HG02588 (cell line): ENCODE results near the gene CPPED1.

Experiments used
- ATAC-seq: cut with Tn5 transposase; IDR thresholded peaks from one replicate; pipeline ENCODE4 v1.9.1; 2021; ENCODE audit warnings: mild to moderate bottlenecking, moderate library complexity; ENCODE audit not compliant: unreplicated experiment

The CPPED1 gene

GRCh38 chr16:12655537-12655936, 148.2 kb downstream of the CPPED1 start:
- ATAC-seq = no peak

DNA sequence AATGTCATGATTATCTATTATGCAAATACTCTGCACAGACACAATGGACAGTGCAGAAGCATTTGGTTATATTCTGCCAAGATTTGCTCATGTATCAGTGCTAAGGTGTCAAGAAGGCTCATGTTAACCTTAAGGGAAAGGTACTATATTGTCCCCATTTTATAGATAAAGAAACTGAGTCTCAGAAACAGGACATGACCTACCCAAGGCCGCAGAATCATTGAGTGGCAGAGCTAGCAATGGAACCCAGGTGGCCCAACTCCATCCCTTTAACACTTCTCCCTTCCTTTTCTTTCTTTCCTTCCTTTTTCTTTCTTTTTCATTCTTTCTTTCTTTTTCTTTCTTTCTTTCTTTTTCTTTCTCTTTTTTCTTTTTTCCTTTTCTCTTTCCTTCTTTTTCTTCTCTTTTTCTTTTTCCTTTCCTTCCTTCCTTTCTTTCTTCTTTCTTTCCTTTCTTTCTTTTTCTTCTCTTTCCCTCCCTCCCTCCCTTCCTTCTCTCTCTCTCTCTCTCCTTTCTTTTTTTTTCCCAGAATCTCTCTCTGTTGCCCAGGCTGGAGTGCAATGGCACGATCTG, 149.8 kb downstream of the CPPED1 start:
- ATAC-seq = no peak

DNA sequence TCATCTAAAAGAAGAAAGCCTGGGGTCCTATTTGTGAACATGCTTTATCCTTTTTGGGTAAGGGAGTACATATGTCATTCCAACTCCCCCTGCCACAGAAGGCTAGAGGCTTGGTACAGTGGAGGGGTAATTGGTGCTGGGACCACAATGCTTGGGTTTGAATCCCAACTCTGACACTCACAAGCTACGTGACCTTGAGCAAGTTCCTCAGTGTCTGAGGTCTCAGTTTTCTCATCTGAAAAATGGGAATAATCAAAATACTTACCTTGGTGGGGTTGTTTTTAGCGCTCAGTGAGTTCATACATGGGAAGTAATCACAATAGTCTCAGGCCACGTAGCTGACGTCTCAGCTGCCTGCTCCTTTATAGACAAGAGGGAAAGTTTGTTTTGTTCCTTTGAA, 150.8 kb downstream of the CPPED1 start:
- ATAC-seq = no peak

GRCh38 chr16:12651765-12652512, 151.7 kb downstream of the CPPED1 start:
- no peak for ATAC-seq

DNA sequence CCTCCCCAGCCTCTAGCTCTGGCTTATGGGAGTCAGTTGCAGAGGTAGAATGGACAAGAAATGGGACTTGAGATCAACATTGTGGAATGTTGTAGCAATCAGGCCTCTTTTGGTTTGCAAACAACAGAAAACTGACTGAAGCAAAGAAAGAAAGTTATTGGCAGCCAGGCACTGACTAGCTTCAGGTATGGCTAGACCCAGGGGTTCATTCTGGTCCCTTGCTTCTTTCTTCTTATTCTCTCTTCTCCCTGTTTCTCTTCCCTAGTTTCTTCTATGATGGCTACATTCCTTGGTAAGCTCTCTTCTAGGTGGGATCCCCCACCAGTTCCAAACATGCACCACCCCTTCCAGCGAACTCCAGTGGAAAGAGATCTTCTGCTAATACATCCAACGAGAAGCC, 154.3 kb downstream of the CPPED1 start:
- no peak for ATAC-seq

GRCh38 chr16:12646490-12647274, 157.0 kb downstream of the CPPED1 start:
- no peak for ATAC-seq

DNA sequence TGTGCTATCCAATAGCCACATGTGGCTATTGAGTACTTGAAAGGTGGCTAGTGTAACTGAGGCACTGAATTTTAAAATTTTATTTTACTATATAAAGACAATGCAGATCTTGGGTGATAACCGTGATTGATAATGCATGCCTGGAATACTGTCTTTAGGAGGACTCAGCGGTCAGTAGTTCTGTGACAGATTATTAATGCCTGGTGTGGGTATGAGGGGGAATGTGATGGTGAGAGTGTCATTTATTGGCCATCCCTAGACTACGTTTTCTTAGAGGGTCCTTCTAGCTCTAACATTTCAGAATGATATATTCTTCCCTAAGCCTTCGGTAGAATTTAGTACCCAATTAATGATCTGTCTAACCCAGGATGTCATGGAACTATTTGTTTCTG, 157.6 kb downstream of the CPPED1 start:
- no peak for ATAC-seq

- ATAC-seq = no peak
These were observed 160.6 kb downstream of the CPPED1 start for GRCh38 chr16:12643034-12643455.

DNA sequence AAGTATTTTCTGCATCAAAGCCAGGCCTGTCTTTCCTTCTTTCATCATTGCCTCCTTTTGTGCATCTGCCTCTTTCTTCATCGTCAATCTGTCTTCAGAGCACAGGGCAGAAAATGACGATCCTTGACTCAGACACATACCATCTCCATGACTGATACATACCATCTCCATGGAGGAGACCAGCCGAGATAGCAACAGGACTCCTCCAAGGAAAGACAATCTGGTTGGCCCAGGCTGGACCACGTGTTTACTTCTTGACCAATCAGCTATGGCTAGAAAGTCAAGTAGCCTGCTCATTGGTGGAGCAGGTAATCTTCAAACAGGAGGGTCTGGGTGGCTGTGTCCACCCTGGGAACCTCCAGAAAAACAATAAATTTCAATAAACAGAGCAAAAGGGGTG, 164.6 kb downstream of the CPPED1 start:
- ATAC-seq = no peak

DNA sequence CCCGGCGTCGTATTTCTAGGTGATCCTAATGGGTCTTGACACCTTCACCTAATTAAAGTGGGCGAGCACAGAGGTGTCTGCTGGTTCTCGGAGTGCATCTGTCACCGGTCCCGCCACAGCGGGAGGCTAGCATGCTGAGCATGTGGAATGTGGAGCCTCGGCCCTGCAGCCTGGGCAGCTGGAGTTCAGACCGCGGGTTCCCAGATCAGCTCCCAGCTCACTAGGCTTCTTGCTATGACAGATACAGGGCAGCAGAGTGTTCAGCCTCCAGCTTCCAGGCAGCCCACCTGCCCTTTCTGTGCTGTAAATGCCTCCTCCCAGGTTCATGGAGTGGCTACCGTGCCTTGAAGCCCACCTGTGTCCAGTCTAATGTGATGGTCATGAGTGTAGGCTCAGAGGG, 166.7 kb downstream of the CPPED1 start:
- ATAC-seq = no peak

DNA sequence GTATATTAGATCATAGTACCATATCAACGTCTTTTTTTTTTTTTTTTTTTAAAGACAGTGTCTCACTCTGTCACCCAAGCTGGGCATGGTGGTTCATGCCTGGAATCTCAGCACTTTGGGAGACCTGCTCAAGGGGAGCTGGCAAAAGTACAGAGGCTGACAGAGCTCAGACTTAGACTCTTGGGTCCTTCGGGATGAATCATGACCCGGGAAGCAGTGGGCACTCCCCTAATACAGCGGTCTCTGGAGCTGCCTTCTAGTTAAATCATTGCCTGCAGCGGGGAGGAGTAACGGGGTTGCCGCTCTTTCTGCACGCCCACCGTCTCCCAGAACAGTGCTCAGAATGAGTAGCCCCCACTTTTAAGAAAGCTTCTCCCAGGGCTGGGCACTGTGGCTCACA, 174.4 kb downstream of the CPPED1 start:
- ATAC-seq = no peak

DNA sequence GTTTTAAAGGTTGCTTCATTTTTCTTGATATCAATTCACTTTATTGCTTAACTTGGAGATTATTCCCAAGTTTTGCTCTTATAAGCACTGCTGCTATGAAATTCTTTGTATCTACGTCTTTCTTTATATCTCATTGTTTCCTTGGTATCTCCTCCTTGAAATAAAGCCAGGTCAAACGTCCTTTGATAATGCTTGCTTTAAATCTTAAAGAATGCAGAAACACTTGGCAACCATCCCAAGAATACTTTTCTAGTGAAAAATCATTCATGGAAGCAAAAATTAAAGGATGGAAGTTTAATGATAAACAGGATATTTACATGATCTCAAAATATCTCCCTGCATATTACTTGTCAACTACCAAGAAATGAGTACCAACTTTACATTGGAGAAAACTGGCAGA, 175.2 kb downstream of the CPPED1 start:
- ATAC-seq = no peak

- no peak for ATAC-seq
These were observed 176.3 kb downstream of the CPPED1 start for GRCh38 chr16:12627394-12627793.

DNA sequence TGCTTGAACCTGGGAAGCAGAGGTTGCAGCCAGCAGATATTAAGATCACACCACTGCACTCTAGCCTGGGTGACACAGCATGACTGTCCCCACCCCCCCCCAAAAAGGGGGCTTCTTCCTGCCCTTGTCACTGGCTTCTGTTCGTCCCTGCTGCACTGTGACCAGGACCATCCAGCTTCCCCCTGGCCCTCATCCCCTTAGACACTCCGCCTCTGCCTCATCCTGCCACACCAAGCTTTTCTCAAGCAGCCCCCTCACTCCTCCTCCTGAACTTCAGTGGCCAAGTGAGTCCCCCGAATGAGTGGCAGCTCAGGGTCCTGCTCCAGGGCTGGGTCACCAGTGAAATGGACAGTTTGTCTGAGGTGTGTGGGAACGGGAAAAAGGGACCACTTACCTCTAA, 177.3 kb downstream of the CPPED1 start:
- ATAC-seq = no peak

DNA sequence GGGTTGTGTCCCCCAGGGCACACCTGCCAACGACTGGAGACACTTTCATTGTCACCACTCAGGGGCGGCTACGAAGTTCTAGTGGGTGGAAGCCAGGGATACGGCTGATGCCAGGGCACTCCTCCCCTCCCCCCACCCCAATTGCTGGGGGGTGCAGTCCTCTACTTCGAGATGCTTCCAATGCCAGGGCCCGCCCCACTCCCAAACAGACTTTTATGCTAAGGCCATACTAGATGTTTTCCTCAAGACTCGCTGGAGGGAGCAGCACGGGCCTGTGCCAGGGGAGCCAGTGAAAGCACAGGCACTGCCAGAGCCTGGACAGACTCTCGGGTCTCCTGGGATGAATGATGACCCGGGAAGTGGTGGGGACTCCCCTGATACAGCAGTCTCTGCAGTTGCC, 178.0 kb downstream of the CPPED1 start:
- ATAC-seq = no peak

- no peak for ATAC-seq
These were observed 178.6 kb downstream of the CPPED1 start for GRCh38 chr16:12625068-12625467.

DNA sequence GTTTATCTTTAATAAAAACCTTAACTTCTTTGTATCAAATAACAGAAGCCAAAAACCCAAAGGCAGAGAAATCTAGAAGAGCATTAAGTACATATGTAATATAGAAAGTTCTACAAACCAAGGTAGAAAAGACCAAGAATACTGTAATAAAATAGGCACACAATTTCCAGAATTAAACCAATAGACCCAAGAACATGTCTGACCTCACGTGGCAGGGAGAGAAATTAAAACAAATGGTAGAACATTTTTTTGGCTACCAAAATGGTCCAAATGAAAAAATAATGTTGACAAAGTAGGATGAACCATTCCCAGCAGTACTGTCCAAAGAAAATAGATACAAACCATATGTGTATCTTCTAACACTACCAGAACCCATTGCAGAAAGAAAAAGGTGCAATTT, 183.5 kb downstream of the CPPED1 start:
- ATAC-seq = no peak

GRCh38 chr16:12618515-12618914, 185.2 kb downstream of the CPPED1 start:
- ATAC-seq = no peak

GRCh38 chr16:12617401-12617819, 186.3 kb downstream of the CPPED1 start:
- ATAC-seq = no peak

DNA sequence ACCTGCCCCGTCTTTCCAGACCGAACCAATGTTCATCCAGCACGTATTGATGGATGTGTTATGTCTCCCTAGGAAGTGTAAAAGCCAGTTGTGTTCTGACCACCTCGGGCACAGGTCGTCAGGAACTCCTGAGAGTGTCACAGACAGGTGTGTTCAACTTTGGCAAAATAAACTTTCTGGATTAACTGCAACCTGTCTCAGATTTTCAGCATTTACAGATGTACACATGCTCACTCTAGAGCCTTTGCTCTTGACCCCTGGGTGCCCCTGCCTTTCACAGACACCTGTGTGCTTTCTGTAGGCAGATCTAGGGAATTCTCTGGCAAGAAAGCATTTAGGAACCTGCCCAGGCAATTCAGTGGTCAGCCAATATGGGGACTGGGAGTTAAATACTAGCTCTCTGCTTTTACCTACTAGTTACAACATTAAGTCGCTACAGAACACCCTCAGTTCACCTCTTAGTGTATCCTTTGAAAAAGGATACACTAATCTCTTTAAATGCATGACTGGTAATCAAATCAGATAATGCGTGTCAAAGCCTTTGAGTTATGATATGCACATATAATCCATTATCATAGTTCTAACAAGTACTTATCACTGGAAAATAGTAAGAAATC, 188.9 kb downstream of the CPPED1 start:
- ATAC-seq = no peak

- no peak for ATAC-seq
These were observed 189.6 kb downstream of the CPPED1 start for GRCh38 chr16:12613992-12614661.
